GM18858 (cell line): ENCODE data around the gene TAF15.

Experiments used
- ATAC-seq: cut with Tn5 transposase; IDR thresholded peaks from one replicate; pipeline ENCODE4 v1.9.1; 2021; ENCODE audit not compliant: unreplicated experiment

TAF15 gene

GRCh38 chr17:35895636-35896587 is 86.6 kb downstream of the TAF15 start:
- no peak for ATAC-seq
